ENCODE measurements around the gene SURF4. TPM values are rescaled to one million over a fixed set of nuclear protein-coding genes. Genes with fewer than 3 reads are reported as not detected.

Gene SURF4
- polyA plus RNA-seq, 2 of the 4 experiments (the other 2 are of a cell fraction) = 159 to 169 TPM

GRCh38 chr9:133406480-133407307 is 30.8 kb upstream of the SURF4 start (continued):
- TF ChIP-seq ATOH8 (CRISPR knock-in tag; IDR thresholded peaks at IDR 0.05; ENCODE audit: low read depth) = no peak
- TF ChIP-seq HMGXB4 (CRISPR knock-in tag; IDR thresholded peaks at IDR 0.05; ENCODE audit: borderline replicate concordance) = no peak
- no peak for TF ChIP-seq RCOR1 (IDR thresholded peaks at IDR 0.05; ENCODE audit: low read depth, low read length)
- TF ChIP-seq KDM1A (IDR thresholded peaks at IDR 0.05; ENCODE audit: low read depth) = no peak
- TF ChIP-seq BHLHE40 (IDR thresholded peaks at IDR 0.05; ENCODE audit: low read depth, low read length) = no peak
- TF ChIP-seq EHMT2 (IDR thresholded peaks at IDR 0.05; ENCODE audit: low read depth) = no peak
- no peak for TF ChIP-seq HEYL (CRISPR knock-in tag; IDR thresholded peaks at IDR 0.05)

GRCh38 chr9:133405508-133406438 is 29.9 kb upstream of the SURF4 start:
- H3K9me3 ChIP-seq = no peaks in the 10 kb centered on the region
- ATAC-seq (no peak), DNase-seq (ENCODE audit: low read depth in 1 of 2, low spot score in 1 of 2) (no peak), FAIRE-seq (no peak)
- no peak overlapping the region for H3K4me2 ChIP-seq
- TF ChIP-seq USF2 (IDR thresholded peaks at IDR 0.05) (no peak), RCOR1 (IDR thresholded peaks at IDR 0.05; ENCODE audit: low read depth, low read length) (no peak), NPAS2 (CRISPR knock-in tag; IDR thresholded peaks at IDR 0.05; ENCODE audit: borderline replicate concordance) (no peak), PBX3 (IDR thresholded peaks at IDR 0.05) (no peak), FOXS1 (CRISPR knock-in tag; IDR thresholded peaks at IDR 0.05) (no peak), ZC3H11A (IDR thresholded peaks at IDR 0.05) (no peak), E2F6 (IDR thresholded peaks at IDR 0.05; ENCODE audit: borderline replicate concordance, low read depth) (no peak), FOSL2 (IDR thresholded peaks at IDR 0.05) (no peak), FOSL2 (CRISPR knock-in tag; IDR thresholded peaks at IDR 0.05) (no peak), CHD2 (IDR thresholded peaks at IDR 0.05; ENCODE audit: low read length, partially characterized antibody) (no peak), RAD21 (conservative IDR thresholded peaks at IDR 0.05 in 1 of 2, IDR thresholded peaks at IDR 0.05 in 1 of 2) (no peak), HOXB5 (CRISPR knock-in tag; IDR thresholded peaks at IDR 0.05) (no peak)
- ChIA-PET CTCF (interaction anchor here (0.6 to 4.9 kb wide), 23 partner anchors 10 to 320 kb away, joined by 3 to 45 read pairs (median 4); partner anchors contain the start of genes ADAMTS13, REXO4, STKLD1 and SURF1), POLR2A (no interaction called here)
- H3K4me1 ChIP-seq = no peaks in the 10 kb centered on the region
- no peak overlapping the region for H3K4me3 ChIP-seq
- 87% methylated on average over 19 of the region's 19 CpGs for WGBS (ENCODE audit: missing lambda C conversion rate)
- H3K27ac ChIP-seq = no peak overlapping the region
